Adrenal gland (tissue), 5 donors: Measurements from ENCODE around the gene WNT5B.

Experiments
- CTCF ChIP-seq, 6 experiments: fragments of 450-650 bp in 4 of 6; fragments of 200-600 bp in 2 of 6; sonication (generic) in 1 of 6; IDR thresholded peaks; 1 replicate in 5 of 6; 2 replicates in 1 of 6; pipeline versions ENCODE4 v1.5.1 to v1.8.0; 2016 to 2021; ENCODE audit warnings: antibody characterized with exemption in 6 of 6, mild to moderate bottlenecking in 2 of 6, moderate library complexity in 1 of 6
- POLR2A ChIP-seq, 2 donors: fragments of 450-650 bp; IDR thresholded peaks; one replicate each; pipeline ENCODE4 v1.6.1; 2017; ENCODE audit warnings: antibody characterized with exemption in 2 of 2, mild to moderate bottlenecking in 2 of 2, moderate library complexity in 1 of 2
- donor health status: DM: no; HTN: no; CAD: no.

GRCh38 chr12:1644534-1645438 lies 15.8 kb downstream of the WNT5B start:
- TF ChIP-seq CTCF (IDR thresholded peaks at IDR 0.05), result no peak
- no peak for TF ChIP-seq POLR2A (IDR thresholded peaks at IDR 0.05)
